Mesendoderm (in vitro differentiated cells): ENCODE measurements around the gene SCRN1.

Experiments used
- DNase-seq: peaks from one replicate; pipeline ENCODE4 v3.0.0; 2013
- H2AK5ac ChIP-seq: 2 replicates; pipeline ENCODE4 v1.6.1; 2013; ENCODE audit warnings: low read length, inconsistent platforms
- H2BK120ac ChIP-seq: 2 replicates; pipeline ENCODE4 v1.6.1; 2013; ENCODE audit warnings: low read depth, mild to moderate bottlenecking, low read length, moderate library complexity, mixed read lengths
- H2BK15ac ChIP-seq: replicated peaks from 2 replicates; pipeline ENCODE4 v1.6.1; 2013; ENCODE audit warnings: low read depth, mild to moderate bottlenecking, moderate library complexity
- H2BK5ac ChIP-seq: 2 replicates; pipeline ENCODE4 v1.6.1; 2013; ENCODE audit warnings: low read length, inconsistent platforms
- H3K18ac ChIP-seq: 2 replicates; pipeline ENCODE4 v1.6.1; 2013; ENCODE audit warnings: mild to moderate bottlenecking, low read length, mixed read lengths
- H3K23ac ChIP-seq: one replicate; pipeline ENCODE4 v1.6.1; 2013; ENCODE audit warnings: low read length
- H3K27ac ChIP-seq: 2 replicates; pipeline ENCODE4 v1.5.1; 2013; ENCODE audit warnings: low read depth, mild to moderate bottlenecking, inconsistent platforms, low read length, moderate library complexity
- H3K27me3 ChIP-seq: 2 replicates; pipeline ENCODE4 v1.6.1; 2013; ENCODE audit warnings: low read length, control low read depth, mild to moderate bottlenecking, inconsistent platforms; ENCODE audit not compliant: insufficient read depth, poor library complexity
- H3K36me3 ChIP-seq: 2 replicates; pipeline ENCODE4 v1.6.1; 2013; ENCODE audit warnings: low read length, inconsistent platforms; ENCODE audit not compliant: control insufficient read depth, insufficient read depth
- H3K4ac ChIP-seq: one replicate; pipeline ENCODE4 v1.6.1; 2013; ENCODE audit warnings: low read depth, mild to moderate bottlenecking, low read length, moderate library complexity
- H3K4me1 ChIP-seq: 2 replicates; pipeline ENCODE4 v1.6.1; 2013; ENCODE audit warnings: low read depth, low read length, inconsistent platforms; ENCODE audit not compliant: control insufficient read depth
- H3K4me2 ChIP-seq: 2 replicates; pipeline ENCODE4 v1.6.1; 2013; ENCODE audit warnings: low read length
- H3K4me3 ChIP-seq: 2 replicates; pipeline ENCODE4 v1.5.1; 2013; ENCODE audit warnings: mild to moderate bottlenecking, low read length
- H3K56ac ChIP-seq: one replicate; pipeline ENCODE4 v1.6.1; 2013; ENCODE audit warnings: low read length
- H3K79me1 ChIP-seq: 2 replicates; pipeline ENCODE4 v1.6.1; 2013; ENCODE audit warnings: low read length, inconsistent platforms
- H3K79me2 ChIP-seq: 2 replicates; pipeline ENCODE4 v1.6.1; 2013; ENCODE audit warnings: mild to moderate bottlenecking, low read length; ENCODE audit not compliant: control insufficient read depth, insufficient read depth
- H3K9ac ChIP-seq: 2 replicates; pipeline ENCODE4 v1.6.1; 2013; ENCODE audit warnings: low read length, inconsistent platforms
- H4K5ac ChIP-seq: one replicate; pipeline ENCODE4 v1.6.1; 2013; ENCODE audit warnings: low read length
- H4K8ac ChIP-seq: one replicate; pipeline ENCODE4 v1.6.1; 2013; ENCODE audit warnings: low read depth, mild to moderate bottlenecking, control low read depth, low read length, moderate library complexity
- WGBS: extraction: QIAGEN DNeasy Blood & Tissue Kit; methylation state at CpG from one replicate; pipeline ENCODE4 v1.1.7; 2013; ENCODE audit warnings: low lambda C conversion rate, missing lambda C conversion rate; ENCODE audit not compliant: insufficient coverage; ENCODE audit errors: extremely low coverage; 5-methylcytosine and 5-hydroxymethylcytosine counted together

The SCRN1 gene

GRCh38 chr7:29885626-29886025 lies 104.0 kb downstream of the SCRN1 start:
- Histone ChIP-seq H3K4me3 (no peak overlapping the region), H4K5ac (no peak overlapping the region), H3K79me1 (no peaks in the 10 kb centered on the region), H3K27ac (no peak overlapping the region), H3K9ac (no peak overlapping the region), H3K4ac (no peak overlapping the region), H2BK5ac (no peak overlapping the region), H3K23ac (no peak overlapping the region), H3K56ac (no peak overlapping the region), H3K4me1 (no peaks in the 10 kb centered on the region), H2BK120ac (no peak overlapping the region), H3K4me2 (no peak overlapping the region), H4K8ac (no peak overlapping the region), H2BK15ac (no peak overlapping the region), H3K36me3 (no peaks in the 10 kb centered on the region), H3K18ac (no peak overlapping the region), H2AK5ac (no peak overlapping the region), H3K79me2 (no peaks in the 10 kb centered on the region), H3K27me3 (no peaks in the 10 kb centered on the region)
- no CpG with 5 or more reads among the region's 3 CpGs for WGBS
- no peak for DNase-seq

- no peak overlapping the region for H4K5ac ChIP-seq
- no peak overlapping the region for H3K27ac ChIP-seq
- H4K8ac ChIP-seq, result no peak overlapping the region
- H3K23ac ChIP-seq, result no peak overlapping the region
- no peak overlapping the region for H2BK120ac ChIP-seq
- H3K4me2 ChIP-seq, result peak overlapping the region; percentile 25
- H3K56ac ChIP-seq, result peak overlapping the region; percentile 69
- no peak overlapping the region for H2BK5ac ChIP-seq
- DNase-seq, result peak; percentile 66
- no peak overlapping the region for H2BK15ac ChIP-seq
- no peaks in the 10 kb centered on the region for H3K79me1 ChIP-seq
- WGBS, result no CpG with 5 or more reads among the region's 28 CpGs
- H3K79me2 ChIP-seq, result no peaks in the 10 kb centered on the region
- peak overlapping the region; percentile 54 for H3K9ac ChIP-seq
- no peak overlapping the region for H2AK5ac ChIP-seq
- no peaks in the 10 kb centered on the region for H3K27me3 ChIP-seq
- H3K4ac ChIP-seq, result no peak overlapping the region
- H3K4me3 ChIP-seq, result peak overlapping the region; percentile 12
- no peak overlapping the region for H3K18ac ChIP-seq
- H3K4me1 ChIP-seq, result no peaks in the 10 kb centered on the region
- no peaks in the 10 kb centered on the region for H3K36me3 ChIP-seq
These were observed 105.0 kb downstream of the SCRN1 start for GRCh38 chr7:29884399-29885272.

GRCh38 chr7:29883462-29884398 lies 105.9 kb downstream of the SCRN1 start:
- no peaks in the 10 kb centered on the region for H3K27me3 ChIP-seq
- H3K4me3 ChIP-seq, result peak overlapping the region; percentile 27

GRCh38 chr7:29882481-29882880 lies 107.1 kb downstream of the SCRN1 start:
- Histone ChIP-seq H3K79me2 (no peaks in the 10 kb centered on the region), H3K4me2 (no peak overlapping the region), H3K56ac (no peak overlapping the region), H2BK5ac (no peak overlapping the region), H3K4me3 (no peak overlapping the region), H3K27me3 (no peaks in the 10 kb centered on the region), H3K9ac (no peak overlapping the region), H3K36me3 (no peaks in the 10 kb centered on the region), H2BK15ac (no peak overlapping the region), H3K4ac (no peak overlapping the region), H3K23ac (no peak overlapping the region), H3K4me1 (no peaks in the 10 kb centered on the region), H2BK120ac (no peak overlapping the region), H3K27ac (no peak overlapping the region), H2AK5ac (no peak overlapping the region), H3K79me1 (no peaks in the 10 kb centered on the region), H4K5ac (no peak overlapping the region), H3K18ac (no peak overlapping the region), H4K8ac (no peak overlapping the region)
- DNase-seq, result no peak
- no CpG with 5 or more reads among the region's 1 CpG for WGBS

More at GRCh38 chr7:29883462-29884398, 105.9 kb downstream of the SCRN1 start:
- Histone ChIP-seq H3K79me1 (no peaks in the 10 kb centered on the region), H3K23ac (no peak overlapping the region), H2BK120ac (no peak overlapping the region), H4K8ac (no peak overlapping the region), H3K36me3 (no peaks in the 10 kb centered on the region), H3K4ac (no peak overlapping the region), H2AK5ac (no peak overlapping the region), H3K9ac (peak overlapping the region; percentile 8), H2BK15ac (no peak overlapping the region), H3K18ac (no peak overlapping the region), H3K4me1 (no peaks in the 10 kb centered on the region), H3K56ac (peak overlapping the region; percentile 69), H3K27ac (no peak overlapping the region), H3K4me2 (peak overlapping the region; percentile 30), H3K79me2 (no peaks in the 10 kb centered on the region), H4K5ac (no peak overlapping the region), H2BK5ac (no peak overlapping the region)
- no CpG with 5 or more reads among the region's 46 CpGs for WGBS
- peak; percentile 59 for DNase-seq

GRCh38 chr7:29881724-29882123 lies 107.9 kb downstream of the SCRN1 start:
- Histone ChIP-seq H4K8ac (no peak overlapping the region), H3K27ac (no peak overlapping the region), H3K79me2 (no peaks in the 10 kb centered on the region), H3K79me1 (no peaks in the 10 kb centered on the region), H3K23ac (no peak overlapping the region), H3K9ac (no peak overlapping the region), H2BK120ac (no peak overlapping the region), H3K4ac (no peak overlapping the region), H3K56ac (no peak overlapping the region), H3K36me3 (no peaks in the 10 kb centered on the region), H2BK5ac (no peak overlapping the region), H2BK15ac (no peak overlapping the region), H3K4me2 (no peak overlapping the region), H3K27me3 (no peaks in the 10 kb centered on the region), H3K4me1 (no peaks in the 10 kb centered on the region), H2AK5ac (no peak overlapping the region), H3K18ac (no peak overlapping the region), H4K5ac (no peak overlapping the region), H3K4me3 (no peak overlapping the region)
- no CpG with 5 or more reads among the region's 7 CpGs for WGBS
- peak; percentile 76 for DNase-seq
